ENCODE results near the gene ASGR2. TPM values are rescaled to one million over a fixed set of nuclear protein-coding genes. Genes with fewer than 3 reads are reported as not detected.
"Not testable (repeated sequence)": the region's sequence is repeated elsewhere in the genome, so short reads cannot be mapped to it uniquely, and the experiment has no call there.

ASGR2 gene
- total RNA-seq, 1 experiment from 2014 or later, result not detected

GRCh38 chr17:7107795-7108559 lies 6.6 kb downstream of the ASGR2 start:
- no peak for DNase-seq (ENCODE audit: low read depth)
- in situ Hi-C loops (cut with HindIII; ENCODE audit: low pct_unique_long_range_greater_than_20kb, low sequenced_read_pairs), result no loop called here

- in situ Hi-C loops (cut with HindIII; ENCODE audit: low pct_unique_long_range_greater_than_20kb, low sequenced_read_pairs), result no loop called here
- DNase-seq (ENCODE audit: low read depth), result no peak
Observed at GRCh38 chr17:7107012-7107754, 7.4 kb downstream of the ASGR2 start.

DNA sequence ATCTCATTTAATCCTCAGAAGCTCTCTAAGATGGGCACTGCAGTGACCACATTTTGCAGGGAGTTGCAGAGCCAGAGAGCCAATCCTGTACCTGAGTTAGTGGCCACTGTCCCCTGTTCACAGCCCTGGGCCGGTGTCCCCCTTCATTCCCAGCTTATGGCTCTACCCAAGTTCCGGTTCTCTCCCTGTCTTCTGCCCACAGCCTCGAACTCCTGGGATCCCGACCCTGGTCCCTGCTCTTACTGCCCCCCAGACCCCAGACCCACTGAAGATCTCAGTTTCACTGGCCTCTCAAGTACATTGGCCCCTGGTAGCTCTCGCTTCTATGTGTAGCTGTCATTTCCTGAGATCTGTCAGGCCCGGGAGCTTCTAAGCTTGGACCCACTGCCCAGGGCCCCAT lies 12.2 kb downstream of the ASGR2 start:
- in situ Hi-C loops (cut with HindIII; ENCODE audit: low pct_unique_long_range_greater_than_20kb, low sequenced_read_pairs), result no loop called here
- no peak for DNase-seq (ENCODE audit: low read depth)

DNA sequence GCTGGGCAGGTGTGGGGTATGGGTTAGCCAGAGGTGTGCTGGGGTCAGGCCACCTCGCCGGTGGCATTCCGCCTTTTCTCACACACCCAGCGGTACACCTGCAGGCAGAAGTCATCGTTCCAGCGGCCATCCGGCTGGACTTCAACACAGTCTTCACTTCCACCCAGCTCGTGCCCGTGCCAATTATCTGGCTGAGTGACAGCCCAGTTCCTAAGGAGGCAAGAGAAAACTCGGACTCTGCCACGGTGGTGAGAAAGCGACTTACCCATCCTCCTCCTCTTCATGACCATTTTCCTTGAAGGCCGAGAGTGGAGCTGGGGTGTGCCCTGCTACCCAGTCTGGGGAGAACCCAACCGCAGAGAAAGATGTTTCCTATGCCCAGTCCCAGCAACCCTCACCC lies 13.1 kb downstream of the ASGR2 start:
- in situ Hi-C loops (cut with HindIII; ENCODE audit: low pct_unique_long_range_greater_than_20kb, low sequenced_read_pairs), result no loop called here
- no peak for DNase-seq (ENCODE audit: low read depth)

DNA sequence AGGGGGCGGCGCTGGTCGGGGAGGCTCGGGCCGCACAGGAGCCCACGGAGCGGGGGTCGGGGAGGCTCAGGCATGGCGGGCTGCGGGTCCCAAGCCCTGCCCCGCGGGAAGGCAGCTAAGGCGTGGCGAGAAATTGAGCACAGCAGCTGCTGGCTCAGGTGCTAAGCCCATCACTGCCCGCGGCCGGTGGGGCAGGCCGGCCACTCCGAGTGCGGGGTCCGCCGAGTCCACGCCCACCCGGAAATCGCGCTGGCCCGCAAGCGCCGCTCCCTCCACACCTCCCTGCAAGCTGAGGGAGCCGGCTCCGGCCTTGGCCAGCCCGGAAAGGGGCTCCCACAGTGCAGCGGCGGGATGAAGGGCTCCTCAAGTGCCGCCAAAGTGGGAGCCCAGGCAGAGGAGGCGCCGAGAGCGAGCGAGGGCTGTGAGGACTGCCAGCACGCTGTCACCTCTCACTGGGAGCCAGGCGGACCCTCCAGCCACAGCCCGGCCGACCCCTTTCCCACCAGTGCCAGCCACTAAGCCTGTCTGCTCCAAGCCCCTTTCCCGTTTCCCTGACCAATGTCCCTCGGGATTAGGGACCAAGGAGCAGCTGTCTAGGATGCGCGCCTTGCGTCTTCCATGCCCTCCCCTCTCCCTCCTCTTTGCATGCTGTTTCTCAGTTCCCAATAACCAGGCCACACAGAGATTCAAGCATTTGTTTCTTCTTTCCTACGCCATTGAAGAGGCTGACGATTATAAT lies 13.8 kb downstream of the ASGR2 start:
- in situ Hi-C loops (cut with HindIII; ENCODE audit: low pct_unique_long_range_greater_than_20kb, low sequenced_read_pairs); DNase-seq (ENCODE audit: low read depth): not testable (repeated sequence)

GRCh38 chr17:7098802-7099459 lies 15.7 kb downstream of the ASGR2 start:
- in situ Hi-C loops (cut with HindIII; ENCODE audit: low pct_unique_long_range_greater_than_20kb, low sequenced_read_pairs), result no loop called here
- DNase-seq (ENCODE audit: low read depth), result no peak

DNA sequence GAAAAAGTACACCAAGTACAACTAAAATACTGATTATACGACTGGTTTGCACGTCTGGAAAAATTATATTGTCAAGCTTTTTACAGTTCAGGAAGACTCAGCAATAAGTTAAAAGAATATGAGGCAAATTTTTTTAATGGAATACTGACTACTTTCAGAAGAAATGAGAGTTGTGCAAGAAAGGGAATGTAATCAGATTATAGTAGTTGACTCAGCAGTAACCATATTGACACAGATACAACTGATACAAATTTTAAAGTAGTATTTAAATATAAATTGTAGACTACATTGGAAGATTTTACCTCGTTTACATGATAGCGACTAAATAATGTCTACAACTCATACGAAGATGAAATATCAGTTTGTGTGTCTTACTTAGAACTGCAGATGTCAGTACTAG lies 16.7 kb downstream of the ASGR2 start:
- no peak for DNase-seq (ENCODE audit: low read depth)
- in situ Hi-C loops (cut with HindIII; ENCODE audit: low pct_unique_long_range_greater_than_20kb, low sequenced_read_pairs), result no loop called here

GRCh38 chr17:7095625-7096024 lies 19.0 kb downstream of the ASGR2 start:
- in situ Hi-C loops (cut with HindIII; ENCODE audit: low pct_unique_long_range_greater_than_20kb, low sequenced_read_pairs), result no loop called here
- DNase-seq (ENCODE audit: low read depth), result no peak

GRCh38 chr17:7094652-7095019 lies 20.0 kb downstream of the ASGR2 start:
- no peak for DNase-seq (ENCODE audit: low read depth)
- in situ Hi-C loops (cut with HindIII; ENCODE audit: low pct_unique_long_range_greater_than_20kb, low sequenced_read_pairs), result no loop called here

- DNase-seq (ENCODE audit: low read depth); in situ Hi-C loops (cut with HindIII; ENCODE audit: low pct_unique_long_range_greater_than_20kb, low sequenced_read_pairs): not testable (repeated sequence)
Observed at GRCh38 chr17:7091311-7092005, 23.2 kb downstream of the ASGR2 start.

GRCh38 chr17:7089570-7089969 lies 25.1 kb downstream of the ASGR2 start:
- DNase-seq (ENCODE audit: low read depth); in situ Hi-C loops (cut with HindIII; ENCODE audit: low pct_unique_long_range_greater_than_20kb, low sequenced_read_pairs): not testable (repeated sequence)

DNA sequence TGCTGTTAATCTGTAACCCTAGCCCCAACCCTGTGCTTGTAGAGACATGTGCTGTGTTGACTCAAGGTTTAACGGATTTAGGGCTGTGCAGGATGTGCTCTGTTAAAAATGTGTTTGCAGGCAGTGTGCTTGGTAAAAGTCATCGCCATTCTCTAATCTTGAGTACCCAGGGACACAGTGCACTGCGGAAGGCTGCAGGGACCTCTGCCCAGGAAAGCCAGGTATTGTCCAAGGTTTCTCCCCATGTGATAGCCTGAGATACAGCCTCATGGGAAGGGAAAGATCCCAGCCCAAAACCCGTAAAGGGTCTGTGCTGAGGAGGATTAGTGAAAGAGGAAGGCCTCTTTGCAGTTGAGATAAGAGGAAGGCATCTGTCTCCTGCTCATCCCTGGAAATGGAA lies 26.2 kb downstream of the ASGR2 start:
- DNase-seq (ENCODE audit: low read depth), result peak; percentile 20
- in situ Hi-C loops (cut with HindIII; ENCODE audit: low pct_unique_long_range_greater_than_20kb, low sequenced_read_pairs), result not testable (repeated sequence)

DNA sequence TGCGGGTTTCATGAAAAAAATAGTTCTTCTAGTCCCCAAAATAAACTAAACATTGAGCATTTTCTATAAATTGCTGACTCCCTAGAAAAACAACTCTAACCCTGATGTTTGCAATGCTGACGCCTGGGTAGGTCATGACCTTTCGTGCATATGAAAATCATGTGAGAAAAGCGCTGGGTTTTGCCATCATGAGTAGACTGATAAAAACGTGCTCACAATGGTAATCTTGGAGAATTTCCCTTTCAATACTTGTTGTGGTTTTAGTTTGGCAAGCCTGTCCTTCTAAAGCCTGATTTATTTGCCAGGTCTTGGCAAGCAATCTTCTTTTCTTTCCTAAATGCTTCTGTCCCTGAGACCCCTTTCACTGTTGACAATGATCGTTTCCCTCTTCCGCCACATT lies 30.5 kb downstream of the ASGR2 start:
- in situ Hi-C loops (cut with HindIII; ENCODE audit: low pct_unique_long_range_greater_than_20kb, low sequenced_read_pairs), result no loop called here
- DNase-seq (ENCODE audit: low read depth), result no peak

DNA sequence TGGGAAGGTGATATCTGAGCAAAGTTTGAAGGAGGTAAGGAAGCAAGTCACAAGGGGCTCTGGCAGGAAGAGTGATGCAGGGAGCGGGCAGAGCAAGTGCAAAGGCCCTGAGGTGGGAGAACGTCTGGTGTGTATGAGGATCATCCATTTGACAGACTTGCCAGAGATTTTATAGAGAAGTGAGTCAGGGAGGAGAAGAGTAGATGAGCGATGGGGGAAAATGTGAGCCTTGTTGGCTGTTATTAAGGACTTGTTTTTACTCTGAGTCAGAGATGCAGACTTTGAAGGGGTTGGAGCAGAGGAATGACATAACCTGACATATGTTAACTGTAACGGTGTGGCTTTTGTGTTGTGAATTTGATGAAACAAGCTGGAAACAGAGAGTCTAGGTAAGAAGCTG lies 31.0 kb downstream of the ASGR2 start:
- DNase-seq (ENCODE audit: low read depth), result peak; percentile 63
- in situ Hi-C loops (cut with HindIII; ENCODE audit: low pct_unique_long_range_greater_than_20kb, low sequenced_read_pairs), result no loop called here

DNA sequence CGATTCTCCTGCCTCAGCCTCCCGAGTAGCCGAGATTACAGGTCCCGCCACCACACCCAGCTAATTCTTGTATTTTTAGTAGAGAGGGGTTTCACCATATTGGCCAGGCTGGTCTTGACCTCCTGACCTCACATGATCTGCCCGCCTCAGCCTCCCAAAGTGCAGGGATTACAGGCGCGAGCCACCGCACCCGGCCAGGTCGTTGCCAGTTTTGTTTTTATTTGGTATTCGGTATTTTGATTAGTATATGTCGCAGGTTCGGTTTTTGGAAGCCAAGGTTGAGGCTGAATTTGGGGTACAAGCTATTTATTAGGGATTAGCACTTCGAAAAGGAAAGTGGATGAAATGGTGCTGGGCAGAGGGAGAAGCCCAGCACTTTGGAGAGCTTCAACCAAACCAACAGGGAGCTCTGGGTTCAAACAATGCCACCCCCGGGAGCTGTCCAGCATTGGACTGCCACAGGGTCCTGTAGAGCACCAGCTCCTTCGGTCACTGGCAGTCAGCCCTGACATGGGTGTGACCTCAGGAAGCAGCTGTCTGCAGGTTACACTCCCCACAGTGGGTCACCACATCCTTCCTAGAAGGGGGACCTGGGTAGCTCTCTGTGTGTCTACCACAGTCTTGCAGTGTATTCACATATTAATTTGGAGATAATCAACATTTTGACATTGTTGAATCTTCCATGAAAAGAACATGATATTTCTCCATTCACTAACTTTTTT lies 33.1 kb downstream of the ASGR2 start:
- in situ Hi-C loops (cut with HindIII; ENCODE audit: low pct_unique_long_range_greater_than_20kb, low sequenced_read_pairs), result no loop called here
- no peak for DNase-seq (ENCODE audit: low read depth)

- in situ Hi-C loops (cut with HindIII; ENCODE audit: low pct_unique_long_range_greater_than_20kb, low sequenced_read_pairs), result no loop called here
- no peak for DNase-seq (ENCODE audit: low read depth)
Observed at GRCh38 chr17:7080456-7081041, 34.1 kb downstream of the ASGR2 start.
